ENCODE data around the gene INAFM2.

INAFM2 gene

GRCh38 chr15:40352281-40352901 is 28.9 kb downstream of the INAFM2 start:
- Histone ChIP-seq H3K4me2 (ENCODE audit: low read length) (no peak overlapping the region), H3K4me3 (ENCODE audit: low read depth, low read length, poor library complexity, severe bottlenecking) (no peak overlapping the region), H3K9me3 (ENCODE audit: low read length) (no peaks in the 10 kb centered on the region), H3K36me3 (ENCODE audit: insufficient read depth, low read length) (no peaks in the 10 kb centered on the region), H3K4me1 (ENCODE audit: insufficient read depth, low read length, severe bottlenecking) (peaks cover under 1% of the 10 kb centered on the region), H3K27ac (ENCODE audit: low read depth, low read length, poor library complexity, severe bottlenecking) (no peak overlapping the region), H3F3A (ENCODE audit: insufficient read depth, low read length) (no peaks in the 10 kb centered on the region), H3K9me2 (ENCODE audit: low read depth, low read length) (no peaks in the 10 kb centered on the region), H4K20me1 (ENCODE audit: insufficient read depth, low read length) (no peaks in the 10 kb centered on the region), H3K79me2 (ENCODE audit: insufficient read depth, low read length) (no peaks in the 10 kb centered on the region), H3K27me3 (ENCODE audit: insufficient read depth, low read length) (no peaks in the 10 kb centered on the region), H2AFZ (ENCODE audit: low read length) (no peak overlapping the region), H3K9ac (ENCODE audit: low read length) (no peak overlapping the region)
- TF ChIP-seq CTCF (IDR thresholded peaks at IDR 0.05; ENCODE audit: low read length) = no peak
- TF ChIP-seq EZH2 (IDR thresholded peaks at IDR 0.05; ENCODE audit: borderline replicate concordance, low read length) = no peak

GRCh38 chr15:40353697-40354096 is 30.2 kb downstream of the INAFM2 start:
- TF ChIP-seq EZH2 (IDR thresholded peaks at IDR 0.05; ENCODE audit: borderline replicate concordance, low read length) = no peak
- TF ChIP-seq CTCF (IDR thresholded peaks at IDR 0.05; ENCODE audit: low read length) = no peak
- Histone ChIP-seq H3F3A (ENCODE audit: insufficient read depth, low read length) (no peaks in the 10 kb centered on the region), H3K9me2 (ENCODE audit: low read depth, low read length) (no peaks in the 10 kb centered on the region), H3K4me2 (ENCODE audit: low read length) (no peak overlapping the region), H4K20me1 (ENCODE audit: insufficient read depth, low read length) (no peaks in the 10 kb centered on the region), H3K27ac (ENCODE audit: low read depth, low read length, poor library complexity, severe bottlenecking) (no peak overlapping the region), H3K79me2 (ENCODE audit: insufficient read depth, low read length) (no peaks in the 10 kb centered on the region), H3K4me3 (ENCODE audit: low read depth, low read length, poor library complexity, severe bottlenecking) (no peak overlapping the region), H2AFZ (ENCODE audit: low read length) (no peak overlapping the region), H3K9me3 (ENCODE audit: low read length) (no peaks in the 10 kb centered on the region), H3K27me3 (ENCODE audit: insufficient read depth, low read length) (no peaks in the 10 kb centered on the region), H3K4me1 (ENCODE audit: insufficient read depth, low read length, severe bottlenecking) (peaks cover 10% of the 10 kb centered on the region), H3K36me3 (ENCODE audit: insufficient read depth, low read length) (no peaks in the 10 kb centered on the region), H3K9ac (ENCODE audit: low read length) (no peak overlapping the region)

- Histone ChIP-seq H4K20me1 (ENCODE audit: insufficient read depth, low read length) (no peaks in the 10 kb centered on the region), H3K4me3 (ENCODE audit: low read depth, low read length, poor library complexity, severe bottlenecking) (no peak overlapping the region), H3K9ac (ENCODE audit: low read length) (no peak overlapping the region), H3K4me1 (ENCODE audit: insufficient read depth, low read length, severe bottlenecking) (peaks cover 13% of the 10 kb centered on the region), H2AFZ (ENCODE audit: low read length) (no peak overlapping the region), H3K4me2 (ENCODE audit: low read length) (no peak overlapping the region), H3F3A (ENCODE audit: insufficient read depth, low read length) (no peaks in the 10 kb centered on the region), H3K36me3 (ENCODE audit: insufficient read depth, low read length) (no peaks in the 10 kb centered on the region), H3K79me2 (ENCODE audit: insufficient read depth, low read length) (no peaks in the 10 kb centered on the region), H3K27me3 (ENCODE audit: insufficient read depth, low read length) (no peaks in the 10 kb centered on the region), H3K9me3 (ENCODE audit: low read length) (no peaks in the 10 kb centered on the region), H3K27ac (ENCODE audit: low read depth, low read length, poor library complexity, severe bottlenecking) (no peak overlapping the region), H3K9me2 (ENCODE audit: low read depth, low read length) (no peaks in the 10 kb centered on the region)
- TF ChIP-seq EZH2 (IDR thresholded peaks at IDR 0.05; ENCODE audit: borderline replicate concordance, low read length) (no peak), CTCF (IDR thresholded peaks at IDR 0.05; ENCODE audit: low read length) (peak; percentile 37; the same call in 1 of the 2 replicates)
Measured at GRCh38 chr15:40354408-40355171, 31.1 kb downstream of the INAFM2 start.

All from OCI-LY1 (cell line).